Effector CD4-positive, alpha-beta T cell (primary cell): ENCODE measurements around the gene FCN2.
"Not testable (repeated sequence)": the region's sequence is repeated elsewhere in the genome, so short reads cannot be mapped to it uniquely, and the experiment has no call there.

Experiments used
- DNase-seq: peaks from one replicate; pipeline ENCODE4 v3.0.0-alpha.2; 2020

FCN2 gene

GRCh38 chr9:134847752-134848432 is 32.7 kb upstream of the FCN2 start:
- no peak for DNase-seq

- no peak for DNase-seq
Measured at GRCh38 chr9:134848504-134848903, 32.1 kb upstream of the FCN2 start.

GRCh38 chr9:134850611-134851010 is 30.0 kb upstream of the FCN2 start:
- no peak for DNase-seq

- no peak for DNase-seq
Measured at GRCh38 chr9:134851020-134851419, 29.6 kb upstream of the FCN2 start.

- DNase-seq, result no peak
Measured at GRCh38 chr9:134852906-134853654, 27.5 kb upstream of the FCN2 start.

GRCh38 chr9:134853893-134854292 is 26.7 kb upstream of the FCN2 start:
- DNase-seq, result no peak

- no peak for DNase-seq
Measured at GRCh38 chr9:134854541-134854981, 26.0 kb upstream of the FCN2 start.

- DNase-seq, result no peak
Measured at GRCh38 chr9:134855231-134855899, 25.2 kb upstream of the FCN2 start.

GRCh38 chr9:134855900-134856377 is 24.7 kb upstream of the FCN2 start:
- no peak for DNase-seq

GRCh38 chr9:134857451-134857850 is 23.2 kb upstream of the FCN2 start:
- not testable (repeated sequence) for DNase-seq

GRCh38 chr9:134858051-134858841 is 22.4 kb upstream of the FCN2 start:
- no peak for DNase-seq

GRCh38 chr9:134860510-134860909 is 20.1 kb upstream of the FCN2 start:
- DNase-seq, result no peak

GRCh38 chr9:134861595-134862334 is 18.8 kb upstream of the FCN2 start:
- DNase-seq, result no peak

GRCh38 chr9:134863306-134863902 is 17.2 kb upstream of the FCN2 start:
- no peak for DNase-seq

GRCh38 chr9:134863941-134864820 is 16.4 kb upstream of the FCN2 start:
- DNase-seq, result no peak

- DNase-seq, result no peak
Measured at GRCh38 chr9:134864821-134865190, 15.8 kb upstream of the FCN2 start.

GRCh38 chr9:134867917-134868750 is 12.5 kb upstream of the FCN2 start:
- no peak for DNase-seq

GRCh38 chr9:134868751-134869553 is 11.7 kb upstream of the FCN2 start:
- no peak for DNase-seq
